Measurements from ENCODE around the gene CELF2.
A peak's percentile ranks its signal among the peaks of the same experiment; 100 is the strongest.
"Not testable (repeated sequence)": the region's sequence is repeated elsewhere in the genome, so short reads cannot be mapped to it uniquely, and the experiment has no call there.

Gene CELF2

GRCh38 chr10:11353006-11353896 is 335.6 kb downstream of the CELF2 start:
- no peak for DNase-seq (ENCODE audit: low spot score)

DNA sequence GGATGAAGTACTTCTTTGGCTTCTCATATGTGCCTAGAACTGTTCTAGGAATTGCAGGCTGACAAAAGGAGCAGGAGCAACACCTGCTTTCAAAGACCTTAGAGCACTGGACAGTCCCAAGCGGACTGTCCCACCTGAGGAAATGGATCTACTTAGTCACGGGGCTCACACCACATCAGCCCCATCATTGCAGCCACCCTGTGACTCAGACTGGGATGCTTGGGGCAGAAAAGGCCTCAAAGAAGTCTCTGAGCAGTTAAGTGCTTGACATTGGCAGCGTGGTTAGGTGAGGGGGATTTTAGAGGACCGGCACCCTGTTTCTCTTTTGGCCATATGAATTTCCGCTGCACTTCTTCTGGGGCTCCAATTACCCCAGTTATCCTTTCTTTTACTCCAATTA is 337.2 kb downstream of the CELF2 start:
- no peak for DNase-seq (ENCODE audit: low spot score)

DNA sequence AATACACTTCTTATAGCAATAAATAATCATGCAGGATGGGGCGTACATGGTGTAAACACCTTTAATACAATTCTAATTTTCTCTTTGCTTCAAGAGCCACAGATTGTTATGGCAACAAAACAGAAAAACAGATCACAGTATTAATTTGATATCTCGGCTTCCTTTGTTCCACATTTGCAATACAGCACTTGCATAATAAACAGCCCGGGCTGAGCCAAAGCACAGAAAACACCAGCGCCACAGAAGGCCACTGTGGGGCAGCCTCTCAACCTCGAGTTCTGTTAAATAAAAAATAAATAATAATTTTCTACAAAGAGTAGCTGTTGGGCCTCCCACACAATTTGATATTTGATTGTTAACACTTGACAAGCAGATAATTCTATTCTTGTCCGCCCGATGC is 337.9 kb downstream of the CELF2 start:
- DNase-seq (ENCODE audit: low spot score) = peak; percentile 59

- DNase-seq (ENCODE audit: low spot score) = no peak
Measured at GRCh38 chr10:11357439-11357838, 339.8 kb downstream of the CELF2 start.

DNA sequence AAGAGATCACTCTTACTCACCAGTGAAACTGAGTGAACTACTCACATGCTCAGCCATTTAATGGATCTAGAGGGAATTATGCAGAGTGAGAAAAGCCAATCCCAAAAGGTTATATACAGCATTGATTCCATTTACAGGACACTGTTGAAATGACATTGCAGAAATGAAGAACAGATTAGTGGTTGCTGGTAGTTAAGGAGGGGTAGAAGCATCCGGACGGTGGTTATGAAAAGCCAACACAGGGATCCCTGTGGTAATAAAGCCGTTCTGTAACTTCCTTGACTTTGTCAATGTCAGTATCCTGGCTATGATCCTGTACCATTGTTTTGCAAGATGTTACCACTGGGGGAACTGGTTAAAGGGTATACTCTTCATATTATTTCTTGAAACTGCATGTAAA is 340.3 kb downstream of the CELF2 start:
- DNase-seq (ENCODE audit: low spot score) = no peak

GRCh38 chr10:11358923-11359575 is 341.4 kb downstream of the CELF2 start:
- no peak for DNase-seq (ENCODE audit: low spot score)

DNA sequence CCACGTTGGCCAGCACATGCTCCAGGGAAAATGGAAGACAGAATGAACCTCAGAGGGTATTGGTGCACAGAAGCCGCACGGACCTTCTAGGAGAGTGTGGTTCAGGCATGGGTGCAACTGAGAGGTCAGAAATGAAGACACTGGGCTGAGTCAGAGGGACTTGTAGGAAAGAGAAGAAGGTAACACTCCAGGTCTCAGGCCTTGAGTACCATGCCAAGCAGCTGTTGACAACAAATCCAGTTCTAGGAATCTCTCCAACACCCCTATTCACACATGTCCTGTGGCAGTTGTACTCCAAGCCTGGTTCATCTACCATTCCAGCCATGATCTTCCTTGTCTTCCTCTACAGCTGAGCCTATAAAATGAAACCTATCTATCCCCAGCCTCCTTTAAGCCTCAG is 342.2 kb downstream of the CELF2 start:
- DNase-seq (ENCODE audit: low spot score) = no peak

- DNase-seq (ENCODE audit: low spot score) = no peak
Measured at GRCh38 chr10:11363497-11363896, 345.8 kb downstream of the CELF2 start.

DNA sequence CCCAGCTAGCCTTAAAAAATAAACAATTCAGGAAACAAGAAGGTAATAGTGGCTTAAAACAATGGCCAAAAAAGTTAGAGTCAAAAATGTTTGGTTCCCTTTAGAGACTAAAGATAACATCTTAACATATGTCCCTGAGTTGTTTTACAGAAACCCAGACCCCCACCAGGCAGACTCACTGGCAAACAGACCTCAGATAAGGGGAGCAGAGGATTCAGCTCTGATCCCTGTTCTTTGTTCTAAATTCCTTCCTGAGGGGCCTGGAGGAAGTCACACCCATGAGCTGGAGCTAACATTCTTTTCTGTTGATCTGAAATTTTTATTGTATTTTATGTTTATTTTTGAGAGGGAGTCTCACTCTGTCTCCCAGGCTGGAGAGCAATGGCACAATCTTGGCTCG is 346.6 kb downstream of the CELF2 start:
- DNase-seq (ENCODE audit: low spot score) = no peak

- not testable (repeated sequence) for DNase-seq (ENCODE audit: low spot score)
Measured at GRCh38 chr10:11366889-11367288, 349.2 kb downstream of the CELF2 start.

GRCh38 chr10:11367505-11367904 is 349.8 kb downstream of the CELF2 start:
- no peak for DNase-seq (ENCODE audit: low spot score)

DNA sequence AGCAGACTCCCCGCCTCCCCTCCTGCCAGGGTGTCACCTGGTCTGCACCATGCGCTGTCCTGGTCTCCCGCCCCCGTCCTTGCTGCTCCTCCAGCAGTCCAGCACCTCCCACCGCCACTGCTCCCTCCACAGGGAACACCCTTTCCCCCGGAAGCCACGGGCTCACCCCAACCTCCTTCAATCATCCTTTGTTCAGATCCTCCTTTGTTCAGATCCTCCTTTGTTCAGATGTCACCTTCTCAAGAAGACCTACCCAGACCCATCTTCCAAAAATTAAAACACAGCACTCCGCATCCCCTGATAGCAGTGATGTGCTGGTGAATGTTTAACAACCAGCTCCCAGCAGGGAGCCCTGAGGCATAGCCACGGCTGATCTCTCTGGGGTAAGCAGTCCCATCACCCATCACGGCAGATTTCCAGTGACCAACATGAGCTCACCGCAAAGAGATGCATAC is 356.1 kb downstream of the CELF2 start:
- no peak for DNase-seq (ENCODE audit: low spot score)

DNA sequence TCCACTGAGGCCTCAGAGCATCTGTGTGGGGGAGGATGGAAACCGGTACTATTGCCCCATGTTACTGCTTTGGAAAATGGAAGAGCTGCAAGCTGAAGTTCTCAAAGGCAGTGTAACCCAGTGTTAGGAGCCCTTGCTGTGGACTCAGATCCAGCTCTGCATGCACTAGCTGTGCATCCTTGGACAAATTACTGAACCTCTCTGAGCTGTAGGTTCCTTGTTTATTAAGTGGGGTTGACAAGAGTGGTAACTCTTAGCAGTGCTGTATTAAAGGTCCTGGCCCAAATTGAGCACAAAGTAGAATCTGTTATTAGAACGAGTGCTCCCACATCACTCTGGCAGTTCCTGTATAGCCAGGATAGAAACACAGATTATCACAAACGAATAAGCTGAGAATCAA is 359.6 kb downstream of the CELF2 start:
- DNase-seq (ENCODE audit: low spot score) = no peak

GRCh38 chr10:11378835-11379234 is 361.2 kb downstream of the CELF2 start:
- no peak for DNase-seq (ENCODE audit: low spot score)

DNA sequence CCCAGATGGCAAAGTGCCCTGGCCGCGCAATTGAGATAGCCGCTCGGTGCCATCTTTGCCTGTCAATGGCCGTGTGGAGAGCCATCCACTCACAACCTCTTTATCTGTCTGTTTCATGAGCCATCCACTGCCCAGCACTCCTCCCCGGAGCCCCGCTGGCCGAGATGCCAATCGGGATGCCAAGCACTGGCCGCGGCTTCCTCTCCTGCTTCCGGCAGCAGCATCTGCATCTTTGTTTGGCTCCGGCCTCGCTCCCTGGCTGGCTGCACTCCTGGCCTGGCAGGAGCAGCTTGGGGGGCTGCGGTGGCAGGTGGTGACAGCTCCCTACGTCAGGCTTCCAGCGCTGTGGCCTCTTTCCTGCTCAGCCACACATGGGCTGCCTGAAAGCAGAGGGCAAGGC is 362.1 kb downstream of the CELF2 start:
- peak; percentile 27 for DNase-seq (ENCODE audit: low spot score)

- no peak for DNase-seq (ENCODE audit: low spot score)
Measured at GRCh38 chr10:11381023-11381422, 363.4 kb downstream of the CELF2 start.

- DNase-seq (ENCODE audit: low spot score) = no peak
Measured at GRCh38 chr10:11381511-11381910, 363.8 kb downstream of the CELF2 start.

DNA sequence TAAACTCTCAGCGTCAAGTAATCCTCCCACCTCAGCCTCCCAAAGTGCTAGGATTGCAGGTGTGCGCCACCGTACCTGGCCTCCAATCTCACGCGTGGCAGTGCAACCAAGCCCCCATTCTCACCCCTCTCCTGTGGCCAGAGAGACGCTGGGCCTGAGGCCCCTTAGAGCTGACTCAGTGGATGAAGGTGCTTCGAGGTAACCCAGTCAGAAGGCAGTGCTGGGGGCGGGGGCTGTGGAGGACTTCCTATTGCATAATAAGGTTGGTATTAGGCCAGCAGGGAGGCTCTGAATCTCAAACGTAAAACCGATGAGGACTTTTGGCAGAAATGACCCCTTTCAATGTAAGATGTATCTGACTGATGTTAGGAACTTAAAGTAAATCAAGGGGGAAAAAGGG is 364.5 kb downstream of the CELF2 start:
- no peak for DNase-seq (ENCODE audit: low spot score)

DNA sequence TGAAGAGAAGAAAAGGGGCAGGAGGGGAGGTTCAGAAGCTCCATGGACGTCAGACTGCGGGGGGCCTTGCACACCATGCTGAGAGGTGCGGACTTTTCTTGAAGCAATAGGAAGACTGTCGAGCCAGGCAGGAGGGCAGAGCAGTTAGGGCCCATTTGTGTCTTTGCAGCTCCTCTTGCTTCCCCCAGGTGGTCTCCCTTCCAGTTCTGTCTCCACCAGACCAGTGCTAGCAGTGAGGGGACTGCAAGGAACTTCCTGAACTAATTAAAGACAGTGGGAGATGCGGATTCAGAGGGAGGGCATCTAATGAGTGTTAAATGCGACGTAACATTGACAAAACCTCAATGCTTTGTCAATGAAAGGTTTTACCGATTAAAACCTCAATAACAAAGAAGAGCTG is 368.4 kb downstream of the CELF2 start:
- DNase-seq (ENCODE audit: low spot score) = no peak

Data from Ammon's horn (tissue), 1 donor.